SU-DHL-6 (cell line): ENCODE measurements around the gene ZNF212.
"Not testable (repeated sequence)": the region's sequence is repeated elsewhere in the genome, so short reads cannot be mapped to it uniquely, and the experiment has no call there.

ENCODE experiments used
- H2AFZ ChIP-seq: fragments of 200-600 bp; sonication (generic); 2 replicates; pipeline ENCODE4 v1.6.1; 2014; ENCODE audit warnings: low read depth, mild to moderate bottlenecking, moderate library complexity, mixed read lengths, antibody characterized with exemption, low read length; ENCODE audit not compliant: severe bottlenecking
- H3F3A ChIP-seq: fragments of 200-600 bp; shearing (Covaris generic); 2 replicates; pipeline ENCODE4 v1.6.0; 2016; ENCODE audit warnings: antibody characterized with exemption, mild to moderate bottlenecking; ENCODE audit not compliant: insufficient read depth
- H3K27ac ChIP-seq: fragments of 200-600 bp; sonication (generic); 2 replicates; pipeline ENCODE4 v1.5.1; 2016; ENCODE audit warnings: low read depth, mild to moderate bottlenecking, low read length, moderate library complexity, mixed read lengths
- H3K27me3 ChIP-seq: fragments of 200-600 bp; sonication (generic), shearing (Covaris generic); 2 replicates; pipeline ENCODE4 v1.6.0; 2014; ENCODE audit warnings: mild to moderate bottlenecking, low read length
- H3K36me3 ChIP-seq: fragments of 200-600 bp; sonication (generic); 2 replicates; pipeline ENCODE4 v1.6.1; 2014; ENCODE audit warnings: mild to moderate bottlenecking, low read length, mixed read lengths
- H3K4me2 ChIP-seq: fragments of 300-600, 200-600 bp; shearing (Covaris generic), sonication (generic); 2 replicates; pipeline ENCODE4 v1.6.0; 2014; ENCODE audit warnings: low read length, low read depth, mild to moderate bottlenecking; ENCODE audit not compliant: poor library complexity, severe bottlenecking
- H3K4me3 ChIP-seq: fragments of 200-600 bp; sonication (generic); 2 replicates; pipeline ENCODE4 v1.5.1; 2014; ENCODE audit warnings: antibody characterized with exemption, low read length, mild to moderate bottlenecking, mixed read lengths; ENCODE audit not compliant: insufficient read depth, poor library complexity, severe bottlenecking
- H3K79me2 ChIP-seq: fragments of 200-600 bp; sonication (generic); 2 replicates; pipeline ENCODE4 v1.6.1; 2014; ENCODE audit warnings: mild to moderate bottlenecking, low read length, moderate library complexity; ENCODE audit not compliant: insufficient read depth
- H3K9ac ChIP-seq: fragments of 200-600 bp; sonication (generic); 2 replicates; pipeline ENCODE4 v1.7.0; 2014; ENCODE audit warnings: mild to moderate bottlenecking, low read length
- H3K9me2 ChIP-seq: fragments of 200-600 bp; sonication (generic); replicated peaks from 2 replicates; pipeline ENCODE4 v1.6.1; 2014; ENCODE audit warnings: low read length; ENCODE audit not compliant: insufficient read depth
- H3K9me3 ChIP-seq: fragments of 200-600 bp; sonication (generic); 2 replicates; pipeline ENCODE4 v1.6.1; 2014; ENCODE audit warnings: low read length, mixed read lengths; ENCODE audit not compliant: insufficient read depth
- H4K20me1 ChIP-seq: fragments of 200-600 bp; sonication (generic); 2 replicates; pipeline ENCODE4 v1.6.1; 2014; ENCODE audit warnings: low read depth, mild to moderate bottlenecking, antibody characterized with exemption, low read length, moderate library complexity, mixed read lengths
- CTCF ChIP-seq: fragments of 200-600 bp; sonication (generic); IDR thresholded peaks from one replicate; pipeline ENCODE4 v1.5.1; 2017; ENCODE audit warnings: antibody characterized with exemption, mild to moderate bottlenecking, low read length, moderate library complexity; ENCODE audit not compliant: insufficient read depth, poor library complexity, severe bottlenecking
- EZH2phosphoT487 ChIP-seq: fragments of 200-600 bp; sonication (generic), shearing (Covaris generic); conservative IDR thresholded peaks from 2 replicates; pipeline ENCODE4 v1.6.1; 2018; ENCODE audit warnings: mild to moderate bottlenecking, antibody characterized with exemption, low read length, moderate library complexity, mixed read lengths

Gene ZNF212

GRCh38 chr7:149225106-149225505, 14.3 kb upstream of the ZNF212 start:
- no peaks in the 10 kb centered on the region for H3K27me3 ChIP-seq
- no peak overlapping the region for H3K27ac ChIP-seq
- no peaks in the 10 kb centered on the region for H3K36me3 ChIP-seq
- TF ChIP-seq EZH2phosphoT487: no peak
- TF ChIP-seq CTCF: no peak
- H3K9me2 ChIP-seq: no peaks in the 10 kb centered on the region
- H3K4me2 ChIP-seq: no peak overlapping the region
- H2AFZ ChIP-seq: no peak overlapping the region
- no peaks in the 10 kb centered on the region; the same call in 1 of the 2 replicates for H3F3A ChIP-seq
- H3K4me3 ChIP-seq: no peak overlapping the region
- H4K20me1 ChIP-seq: no peaks in the 10 kb centered on the region
- H3K79me2 ChIP-seq: no peaks in the 10 kb centered on the region
- H3K9ac ChIP-seq: no peak overlapping the region
- H3K9me3 ChIP-seq: no peaks in the 10 kb centered on the region

GRCh38 chr7:149225656-149226055, 13.8 kb upstream of the ZNF212 start:
- Histone ChIP-seq H3K9me2 (no peaks in the 10 kb centered on the region), H4K20me1 (no peaks in the 10 kb centered on the region), H3F3A (no peaks in the 10 kb centered on the region; the same call in 1 of the 2 replicates), H3K4me2 (no peak overlapping the region), H3K27ac (no peak overlapping the region), H3K9ac (no peak overlapping the region), H2AFZ (no peak overlapping the region), H3K36me3 (no peaks in the 10 kb centered on the region), H3K4me3 (no peak overlapping the region), H3K79me2 (no peaks in the 10 kb centered on the region), H3K27me3 (no peaks in the 10 kb centered on the region), H3K9me3 (no peaks in the 10 kb centered on the region)
- TF ChIP-seq EZH2phosphoT487 (no peak), CTCF (no peak)

GRCh38 chr7:149226366-149226765, 13.1 kb upstream of the ZNF212 start:
- H3K4me2 ChIP-seq, H2AFZ ChIP-seq, H3K36me3 ChIP-seq, H3K27ac ChIP-seq, H3F3A ChIP-seq, H3K4me3 ChIP-seq, H3K9ac ChIP-seq, H3K9me2 ChIP-seq, H3K9me3 ChIP-seq, H3K27me3 ChIP-seq, H3K79me2 ChIP-seq, H4K20me1 ChIP-seq: not testable (repeated sequence)

- Histone ChIP-seq H3K4me2 (no peak overlapping the region), H3K27me3 (no peaks in the 10 kb centered on the region), H3K27ac (no peak overlapping the region), H3K9me3 (no peaks in the 10 kb centered on the region), H4K20me1 (no peaks in the 10 kb centered on the region), H3K9me2 (no peaks in the 10 kb centered on the region), H3K4me3 (no peak overlapping the region), H3K9ac (no peak overlapping the region), H2AFZ (no peak overlapping the region), H3K79me2 (no peaks in the 10 kb centered on the region), H3K36me3 (no peaks in the 10 kb centered on the region), H3F3A (no peaks in the 10 kb centered on the region; the same call in 1 of the 2 replicates)
- TF ChIP-seq CTCF (no peak), EZH2phosphoT487 (no peak)
Observed at GRCh38 chr7:149226840-149227494, 12.5 kb upstream of the ZNF212 start.
